T1000 (cell line): Measurements from ENCODE around the gene FTCDNL1.

ENCODE experiments used
- DNase-seq: peaks from one replicate; lab custom pipeline; 2025; ENCODE audit warnings: mixed read lengths; lab: John Stamatoyannopoulos, UW

The FTCDNL1 gene

GRCh38 chr2:199742884-199743283 is 108.1 kb downstream of the FTCDNL1 start:
- DNase-seq = no peak

GRCh38 chr2:199740111-199740428 is 110.9 kb downstream of the FTCDNL1 start:
- DNase-seq = no peak

- peak; percentile 56 for DNase-seq
These were observed 111.4 kb downstream of the FTCDNL1 start for GRCh38 chr2:199739413-199740110.

GRCh38 chr2:199738727-199739412 is 112.1 kb downstream of the FTCDNL1 start:
- no peak for DNase-seq

GRCh38 chr2:199734651-199735050 is 116.3 kb downstream of the FTCDNL1 start:
- DNase-seq = no peak

GRCh38 chr2:199734011-199734410 is 117.0 kb downstream of the FTCDNL1 start:
- no peak for DNase-seq

DNA sequence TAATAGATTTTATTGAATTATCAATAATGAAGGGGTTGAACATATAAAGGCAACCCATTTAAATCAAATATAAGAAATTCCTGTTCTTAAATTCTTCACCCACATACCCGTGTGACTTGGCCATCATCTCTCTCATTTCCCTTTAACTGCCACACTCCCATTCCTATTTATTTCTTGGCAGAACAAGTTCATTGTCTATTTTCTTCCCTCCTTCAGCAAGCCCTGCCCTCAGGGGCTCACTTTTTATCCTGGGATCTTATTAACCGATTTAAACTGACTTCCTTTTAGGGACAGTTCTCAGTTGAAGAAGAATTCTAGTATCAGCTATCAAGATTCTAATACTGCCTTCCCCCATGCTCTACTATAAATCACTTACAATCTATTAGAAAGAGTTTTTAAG is 123.2 kb downstream of the FTCDNL1 start:
- DNase-seq = no peak

DNA sequence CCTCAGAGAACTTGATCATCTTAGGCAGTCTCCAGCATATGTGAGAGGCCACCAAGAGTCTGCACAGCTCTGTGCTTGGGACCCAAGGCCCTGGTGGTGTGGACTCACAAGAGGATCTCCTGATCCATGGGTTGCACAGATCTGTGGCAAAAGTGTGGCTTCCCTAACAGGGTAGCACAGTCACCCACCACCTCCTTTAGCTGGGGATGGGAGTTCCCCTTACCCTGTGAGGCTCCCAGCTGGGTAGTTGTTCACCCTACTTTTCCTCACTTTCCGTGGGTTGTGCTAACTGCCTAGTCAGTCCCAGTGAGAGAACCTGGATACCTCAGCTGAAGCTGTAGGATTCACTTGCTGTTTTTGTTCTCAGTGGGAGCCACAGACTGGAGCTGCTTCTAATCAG is 123.7 kb downstream of the FTCDNL1 start:
- no peak for DNase-seq

DNA sequence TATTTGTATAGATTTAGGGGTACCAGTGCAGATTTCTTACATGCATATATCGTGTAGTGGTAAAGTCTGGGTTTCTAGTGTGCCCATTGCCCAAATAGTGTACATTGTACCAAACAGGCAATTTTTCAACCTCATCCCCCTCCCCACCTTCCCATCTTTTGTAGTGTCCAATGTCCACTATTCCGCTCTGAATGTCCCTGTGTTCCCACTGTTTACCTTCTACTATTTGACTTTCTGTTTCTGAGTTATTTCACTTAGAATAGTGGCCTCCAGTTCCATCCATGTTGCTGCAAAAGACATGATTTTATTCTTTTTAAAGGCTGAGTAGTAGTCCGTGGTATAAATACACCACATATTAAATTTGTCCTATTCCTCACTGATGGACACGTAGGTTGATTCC is 132.9 kb downstream of the FTCDNL1 start:
- DNase-seq = no peak

DNA sequence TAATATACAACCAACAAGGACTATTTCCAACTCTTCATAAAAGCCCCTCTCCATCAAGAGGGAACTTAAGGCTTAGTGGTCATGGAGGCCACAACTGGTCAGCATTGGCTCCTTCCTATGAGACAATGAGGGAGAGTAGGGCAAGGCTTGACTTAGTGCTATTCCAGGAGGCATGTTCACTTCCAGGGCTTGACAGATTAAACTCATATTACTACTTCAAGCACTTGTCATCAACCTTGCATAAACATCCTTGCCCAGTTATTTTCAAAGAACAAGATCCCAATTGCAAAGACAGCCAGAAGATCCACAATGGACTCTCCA is 133.4 kb downstream of the FTCDNL1 start:
- DNase-seq = no peak

DNA sequence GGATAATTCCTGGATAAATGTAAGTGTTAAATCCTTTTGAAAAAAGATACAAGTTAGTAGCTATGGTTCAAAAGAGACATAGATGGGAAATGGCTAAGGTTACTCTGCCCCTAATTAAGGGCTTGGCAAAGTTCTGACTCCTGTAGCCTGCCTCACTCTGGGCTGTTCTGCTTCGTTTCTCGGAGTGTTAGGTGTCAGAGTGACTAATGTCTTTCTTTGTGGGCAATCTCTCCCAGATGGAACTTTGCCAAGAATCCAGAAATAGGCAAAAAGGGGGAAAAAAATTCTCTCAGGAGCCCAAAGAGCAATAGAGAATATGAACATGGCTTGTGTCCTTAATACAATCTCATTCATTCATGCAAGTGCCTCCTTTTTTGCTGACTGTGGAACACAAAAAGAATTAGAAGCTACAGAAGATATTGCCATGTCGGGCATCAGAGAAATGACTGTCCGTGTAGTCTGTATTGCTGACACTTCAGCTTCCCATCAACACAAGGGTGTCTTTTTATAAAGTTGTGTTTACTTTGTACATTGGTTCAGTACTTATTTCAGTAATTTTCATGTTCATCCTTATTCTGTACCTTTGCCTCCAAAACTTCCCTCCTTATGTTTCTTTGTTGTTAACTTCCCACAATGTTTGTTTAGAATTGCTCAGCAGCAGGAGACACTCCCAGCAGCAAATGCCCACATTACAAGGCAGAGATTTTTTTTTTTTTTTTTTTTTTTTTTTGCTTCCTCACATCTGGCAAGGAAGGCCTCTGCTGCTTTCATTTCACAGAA is 134.0 kb downstream of the FTCDNL1 start:
- DNase-seq = no peak

DNA sequence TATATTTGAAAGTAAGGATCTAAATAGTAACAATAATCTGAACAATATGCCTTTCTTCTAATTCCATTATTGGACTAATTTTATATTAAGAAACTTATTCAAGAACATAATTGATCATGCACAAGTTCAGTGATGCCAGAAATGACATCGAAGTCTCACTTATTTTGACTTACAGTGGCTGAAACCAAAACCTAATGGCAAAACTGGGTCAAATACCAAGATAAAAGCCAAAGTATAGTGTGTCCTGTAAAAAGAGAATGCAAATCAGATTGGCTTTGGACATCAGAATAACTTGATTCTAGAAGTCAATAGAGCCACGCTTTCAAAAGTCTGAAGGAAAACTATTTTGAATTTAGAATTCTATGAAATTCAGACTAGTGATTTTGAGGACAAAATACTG is 137.2 kb downstream of the FTCDNL1 start:
- DNase-seq = no peak

DNA sequence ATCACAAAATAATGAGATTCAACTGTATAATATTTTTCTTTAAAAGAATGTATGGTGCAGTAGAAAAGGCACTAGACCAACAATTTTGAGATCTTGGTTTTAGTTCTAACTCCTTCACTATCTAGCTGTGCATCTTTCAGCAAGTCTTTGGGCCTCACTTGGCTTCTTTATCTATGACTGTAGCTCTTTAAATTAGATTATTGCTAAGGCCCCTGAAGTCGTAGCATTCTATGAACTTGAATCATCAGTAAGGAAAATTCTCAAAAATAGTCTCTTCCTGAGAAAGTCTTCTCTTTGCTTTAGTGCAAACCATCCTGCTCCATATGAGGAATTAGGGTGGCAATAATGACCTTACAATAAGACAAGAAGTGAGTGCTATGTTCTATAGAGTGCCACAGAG is 140.4 kb downstream of the FTCDNL1 start:
- DNase-seq = no peak
